Urothelium cell line (cell line): ENCODE measurements around the gene TSC22D1.

ENCODE experiments used
- DNase-seq: peaks from one replicate; pipeline ENCODE4 v3.0.0; 2011; ENCODE audit warnings: low spot score, mixed read lengths
- FAIRE-seq: peaks from 2 replicates; lab custom pipeline; 2011; peaks lifted over from hg19 to GRCh38; lab: Jason Lieb, UNC

TSC22D1 gene

GRCh38 chr13:44389060-44389666, 187.0 kb downstream of the TSC22D1 start:
- no peak for DNase-seq
- FAIRE-seq = no peak

- DNase-seq = no peak
- FAIRE-seq = no peak
Observed at GRCh38 chr13:44388427-44389059, 187.6 kb downstream of the TSC22D1 start.

- FAIRE-seq (no peak), DNase-seq (no peak)
Observed at GRCh38 chr13:44386913-44387556, 189.1 kb downstream of the TSC22D1 start.

DNA sequence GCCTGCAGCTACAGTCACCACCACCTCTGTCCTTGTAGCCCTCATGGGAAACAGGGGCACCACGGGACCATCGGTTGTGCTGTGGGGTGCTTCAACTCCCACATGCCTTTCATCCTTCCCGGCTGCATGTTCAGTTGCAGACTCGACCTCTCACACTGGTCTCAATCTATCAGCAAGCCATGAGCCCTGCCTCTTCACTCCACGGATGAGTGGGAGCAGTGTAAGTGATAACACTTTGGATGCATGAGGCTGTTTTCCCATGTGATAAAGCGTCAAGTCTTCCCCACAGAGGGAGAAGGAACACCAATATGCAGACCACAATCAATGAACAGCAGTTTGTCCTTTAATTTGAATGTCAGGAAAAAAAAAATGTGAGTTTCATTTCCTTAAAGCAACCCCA, 190.3 kb downstream of the TSC22D1 start:
- DNase-seq = no peak
- FAIRE-seq = no peak

- DNase-seq = no peak
- FAIRE-seq = no peak
Observed at GRCh38 chr13:44385401-44385800, 190.7 kb downstream of the TSC22D1 start.

- FAIRE-seq (no peak), DNase-seq (no peak)
Observed at GRCh38 chr13:44384778-44385177, 191.4 kb downstream of the TSC22D1 start.

GRCh38 chr13:44383945-44384344, 192.2 kb downstream of the TSC22D1 start:
- FAIRE-seq (no peak), DNase-seq (no peak)

- FAIRE-seq (no peak), DNase-seq (no peak)
Observed at GRCh38 chr13:44382635-44383145, 193.4 kb downstream of the TSC22D1 start.
